GM19397 (cell line): ENCODE measurements around the gene CCT7.
"Not testable (repeated sequence)": the region's sequence is repeated elsewhere in the genome, so short reads cannot be mapped to it uniquely, and the experiment has no call there.

Experiments used
- ATAC-seq: cut with Tn5 transposase; IDR thresholded peaks from one replicate; pipeline ENCODE4 v1.9.1; 2021; ENCODE audit warnings: mild to moderate bottlenecking, moderate library complexity; ENCODE audit not compliant: unreplicated experiment

The CCT7 gene

GRCh38 chr2:73233932-73234832 is at the start of gene CCT7:
Gene CCT7, plus strand, starts transcription at chr2:73234308. Its CDS starts 71 bp downstream, at chr2:73234379.
- ATAC-seq = peak; percentile 64

GRCh38 chr2:73185965-73186364 is 48.1 kb upstream of the CCT7 start:
- no peak for ATAC-seq

- no peak for ATAC-seq
These were observed 46.6 kb upstream of the CCT7 start for GRCh38 chr2:73187549-73187948.

GRCh38 chr2:73197579-73197978 is 36.5 kb upstream of the CCT7 start:
- ATAC-seq = no peak

- ATAC-seq = not testable (repeated sequence)
These were observed 33.8 kb upstream of the CCT7 start for GRCh38 chr2:73200281-73200680.

GRCh38 chr2:73202156-73203054 is 31.7 kb upstream of the CCT7 start, which contains the start of gene NOTO:
Gene NOTO, plus strand, starts transcription at chr2:73202574. Its CDS starts 93 bp downstream, at chr2:73202667.
- no peak for ATAC-seq

- no peak for ATAC-seq
These were observed 30.9 kb upstream of the CCT7 start for GRCh38 chr2:73203055-73203681.

- no peak for ATAC-seq
These were observed 28.5 kb upstream of the CCT7 start for GRCh38 chr2:73205611-73206010.

GRCh38 chr2:73208258-73208657 is 25.9 kb upstream of the CCT7 start:
- no peak for ATAC-seq

GRCh38 chr2:73210019-73210418 is 24.1 kb upstream of the CCT7 start:
- no peak for ATAC-seq

- no peak for ATAC-seq
These were observed 23.4 kb upstream of the CCT7 start for GRCh38 chr2:73210696-73211095.

- no peak for ATAC-seq
These were observed 22.0 kb upstream of the CCT7 start for GRCh38 chr2:73212098-73212447.

- peak; percentile 53 for ATAC-seq
These were observed 21.5 kb upstream of the CCT7 start for GRCh38 chr2:73212448-73213176.

- ATAC-seq = peak; percentile 90
These were observed 19.7 kb upstream of the CCT7 start, which contains the start of gene SMYD5 for GRCh38 chr2:73214120-73215035. Gene SMYD5, plus strand, starts transcription at chr2:73214245. Its CDS starts 22 bp downstream, at chr2:73214267.

- no peak for ATAC-seq
These were observed 18.9 kb upstream of the CCT7 start for GRCh38 chr2:73215254-73215653.

- ATAC-seq = no peak
These were observed 16.9 kb upstream of the CCT7 start for GRCh38 chr2:73217160-73217559.

- ATAC-seq = no peak
These were observed 16.3 kb upstream of the CCT7 start for GRCh38 chr2:73217826-73218225.

- no peak for ATAC-seq
These were observed 15.8 kb upstream of the CCT7 start for GRCh38 chr2:73218298-73218697.

GRCh38 chr2:73223821-73224220 is 10.3 kb upstream of the CCT7 start:
- no peak for ATAC-seq
